ENCODE measurements around the gene YEATS4. TPM values are rescaled to one million over a fixed set of nuclear protein-coding genes. Genes with fewer than 3 reads are reported as not detected.

Gene YEATS4
- total RNA-seq, 1 donor from 2014 or later, result 10.4 TPM

DNA sequence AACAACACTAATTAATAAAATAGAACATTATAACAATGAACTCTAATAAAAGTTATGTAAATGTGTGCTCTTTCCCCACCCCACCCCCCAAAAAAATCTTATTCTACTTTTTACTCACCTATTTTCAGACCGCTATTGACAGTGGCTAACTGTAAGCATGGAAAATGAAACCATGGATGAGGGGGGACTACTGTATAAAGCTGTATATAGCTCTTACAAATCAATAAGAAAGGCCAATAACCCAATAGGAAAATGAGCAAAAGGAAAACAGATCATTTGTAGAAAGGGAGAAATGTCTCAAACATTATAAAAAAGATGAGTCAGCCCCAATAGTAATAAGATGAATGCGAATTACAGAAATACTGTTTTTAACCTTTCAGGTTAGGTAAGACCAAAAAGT, 27.4 kb downstream of the YEATS4 start:
- H3K27ac ChIP-seq (ENCODE audit: low read depth, low read length), result no peak overlapping the region
- H3K36me3 ChIP-seq (ENCODE audit: control insufficient read depth in 3 of 3, insufficient read depth in 3 of 3, low read length in 3 of 3), result peaks cover 0 to 4% (median 0%) of the 10 kb centered on the region in 3 donors
- H3K9me3 ChIP-seq (ENCODE audit: control insufficient read depth in 3 of 3, low read length in 3 of 3), result no peaks in the 10 kb centered on the region
- no peak overlapping the region for H3K4me3 ChIP-seq (ENCODE audit: low read length in 3 of 3)
- no peaks in the 10 kb centered on the region for H3K4me1 ChIP-seq (ENCODE audit: control insufficient read depth in 3 of 3, insufficient read depth in 3 of 3, low read length in 3 of 3)
- no peaks in the 10 kb centered on the region for H3K27me3 ChIP-seq (ENCODE audit: control insufficient read depth in 3 of 3, insufficient read depth in 3 of 3, low read length in 3 of 3)
- no peak overlapping the region for H3K9ac ChIP-seq (ENCODE audit: low read depth in 1 of 3, low read length in 3 of 3)

DNA sequence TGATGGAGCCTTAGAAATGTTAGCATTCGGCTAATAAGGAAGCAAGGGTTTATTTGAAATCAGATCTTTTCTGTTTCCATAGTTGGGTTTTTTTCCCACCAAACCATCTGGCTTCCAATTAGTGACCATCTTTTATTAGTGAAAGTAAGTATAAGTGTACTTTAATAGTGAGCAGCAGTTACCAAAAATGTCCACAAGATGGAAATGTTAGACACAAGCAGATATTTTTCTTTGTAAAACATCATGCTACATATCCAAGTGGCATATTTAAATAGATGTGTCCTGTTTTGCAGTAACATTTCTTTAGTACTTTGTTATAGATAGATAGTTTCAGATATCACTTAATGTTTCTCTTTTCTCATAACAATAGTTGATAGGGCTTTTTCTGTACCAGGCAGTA, 28.8 kb downstream of the YEATS4 start:
- H3K9ac ChIP-seq (ENCODE audit: low read depth in 1 of 3, low read length in 3 of 3), result no peak overlapping the region
- no peaks in the 10 kb centered on the region for H3K27me3 ChIP-seq (ENCODE audit: control insufficient read depth in 3 of 3, insufficient read depth in 3 of 3, low read length in 3 of 3)
- no peak overlapping the region for H3K4me3 ChIP-seq (ENCODE audit: low read length in 3 of 3)
- H3K36me3 ChIP-seq (ENCODE audit: control insufficient read depth in 3 of 3, insufficient read depth in 3 of 3, low read length in 3 of 3), result peaks cover 0 to 4% (median 0%) of the 10 kb centered on the region in 3 donors
- no peaks in the 10 kb centered on the region for H3K4me1 ChIP-seq (ENCODE audit: control insufficient read depth in 3 of 3, insufficient read depth in 3 of 3, low read length in 3 of 3)
- H3K27ac ChIP-seq (ENCODE audit: low read depth, low read length), result no peak overlapping the region
- no peaks in the 10 kb centered on the region for H3K9me3 ChIP-seq (ENCODE audit: control insufficient read depth in 3 of 3, low read length in 3 of 3)

DNA sequence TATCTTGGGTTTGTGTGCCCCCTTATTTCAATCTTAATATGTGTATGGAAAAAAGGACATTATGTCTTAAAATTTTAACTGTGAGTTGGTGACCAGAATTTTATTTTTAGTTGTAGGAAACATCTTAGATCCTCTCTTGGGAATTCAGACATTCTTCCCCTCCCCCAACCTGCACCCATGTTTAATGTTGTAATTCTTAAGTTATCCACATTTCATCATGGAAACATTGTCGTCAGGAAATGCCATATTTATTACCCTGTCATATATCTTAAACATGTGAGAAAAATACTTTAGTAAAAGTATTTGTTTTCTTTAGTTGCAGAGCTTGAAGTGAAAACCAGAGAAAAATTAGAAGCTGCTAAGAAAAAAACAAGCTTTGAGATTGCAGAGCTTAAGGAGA, 30.3 kb downstream of the YEATS4 start:
- peaks cover 0 to 4% (median 0%) of the 10 kb centered on the region in 3 donors for H3K36me3 ChIP-seq (ENCODE audit: control insufficient read depth in 3 of 3, insufficient read depth in 3 of 3, low read length in 3 of 3)
- H3K4me1 ChIP-seq (ENCODE audit: control insufficient read depth in 3 of 3, insufficient read depth in 3 of 3, low read length in 3 of 3), result no peaks in the 10 kb centered on the region
- no peaks in the 10 kb centered on the region for H3K9me3 ChIP-seq (ENCODE audit: control insufficient read depth in 3 of 3, low read length in 3 of 3)
- no peak overlapping the region for H3K27ac ChIP-seq (ENCODE audit: low read depth, low read length)
- H3K27me3 ChIP-seq (ENCODE audit: control insufficient read depth in 3 of 3, insufficient read depth in 3 of 3, low read length in 3 of 3), result no peaks in the 10 kb centered on the region
- H3K9ac ChIP-seq (ENCODE audit: low read depth in 1 of 3, low read length in 3 of 3), result no peak overlapping the region
- H3K4me3 ChIP-seq (ENCODE audit: low read length in 3 of 3), result no peak overlapping the region

DNA sequence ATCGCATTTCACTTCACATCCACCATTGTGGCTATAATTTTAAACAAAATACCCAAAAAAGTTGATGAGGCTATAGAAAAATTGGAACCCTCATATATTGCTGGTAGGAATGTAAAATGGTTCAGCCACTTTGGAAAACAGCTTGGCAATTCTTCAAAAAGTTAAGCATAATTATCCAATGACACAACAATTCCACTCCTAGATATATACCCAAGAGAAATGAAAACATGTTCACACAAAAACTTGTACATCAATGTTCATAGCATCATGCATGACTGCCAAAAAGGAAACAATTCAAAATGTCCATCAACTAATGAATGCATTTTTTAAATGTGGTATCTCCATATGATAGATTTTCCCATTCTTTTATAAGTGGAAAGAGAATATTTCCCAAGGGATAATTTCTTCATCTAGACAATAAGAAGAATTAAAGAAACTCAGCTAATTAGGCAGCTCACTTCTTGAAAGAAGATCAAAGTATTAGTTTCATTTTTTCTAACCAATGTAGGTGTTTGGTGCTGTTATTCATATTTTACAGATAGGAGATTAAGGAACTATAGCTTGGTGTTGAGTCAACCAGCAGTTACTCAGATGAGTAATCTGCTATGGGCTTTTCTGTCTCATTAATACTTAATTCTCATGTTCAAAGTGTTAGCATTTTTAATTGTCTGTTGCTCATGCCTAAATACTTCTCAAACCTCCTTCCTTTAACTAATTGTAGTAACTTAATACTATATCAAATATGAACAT, 32.8 kb downstream of the YEATS4 start:
- H3K4me1 ChIP-seq (ENCODE audit: control insufficient read depth in 3 of 3, insufficient read depth in 3 of 3, low read length in 3 of 3), result no peaks in the 10 kb centered on the region
- no peak overlapping the region for H3K4me3 ChIP-seq (ENCODE audit: low read length in 3 of 3)
- H3K9ac ChIP-seq (ENCODE audit: low read depth in 1 of 3, low read length in 3 of 3), result no peak overlapping the region
- no peaks in the 10 kb centered on the region for H3K9me3 ChIP-seq (ENCODE audit: control insufficient read depth in 3 of 3, low read length in 3 of 3)
- H3K27ac ChIP-seq (ENCODE audit: low read depth, low read length), result no peak overlapping the region
- peaks cover 0 to 4% (median 0%) of the 10 kb centered on the region in 3 donors for H3K36me3 ChIP-seq (ENCODE audit: control insufficient read depth in 3 of 3, insufficient read depth in 3 of 3, low read length in 3 of 3)
- no peaks in the 10 kb centered on the region for H3K27me3 ChIP-seq (ENCODE audit: control insufficient read depth in 3 of 3, insufficient read depth in 3 of 3, low read length in 3 of 3)

DNA sequence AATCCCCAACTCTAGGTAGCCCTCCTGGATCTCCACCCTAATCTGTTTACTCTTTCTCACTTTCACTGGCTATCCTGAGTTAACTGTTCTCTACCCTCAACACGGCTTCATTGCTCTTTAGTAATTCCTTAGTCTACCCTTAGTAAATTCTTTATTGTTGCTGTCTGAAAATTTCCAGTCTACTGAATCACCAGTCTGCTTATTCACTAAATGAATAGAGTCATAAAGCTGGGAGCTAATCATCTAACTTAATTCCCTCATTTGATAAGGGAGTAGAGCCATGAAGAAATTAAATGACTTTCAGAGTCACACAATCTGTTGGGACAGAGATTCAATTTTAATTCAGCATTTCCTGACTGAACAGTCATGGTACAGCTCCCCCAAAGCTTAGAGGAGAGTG, 36.5 kb downstream of the YEATS4 start:
- Histone ChIP-seq H3K27me3 (ENCODE audit: control insufficient read depth in 3 of 3, insufficient read depth in 3 of 3, low read length in 3 of 3) (no peaks in the 10 kb centered on the region), H3K27ac (ENCODE audit: low read depth, low read length) (no peak overlapping the region), H3K4me1 (ENCODE audit: control insufficient read depth in 3 of 3, insufficient read depth in 3 of 3, low read length in 3 of 3) (no peaks in the 10 kb centered on the region), H3K36me3 (ENCODE audit: control insufficient read depth in 3 of 3, insufficient read depth in 3 of 3, low read length in 3 of 3) (no peaks in the 10 kb centered on the region), H3K4me3 (ENCODE audit: low read length in 3 of 3) (no peak overlapping the region), H3K9me3 (ENCODE audit: control insufficient read depth in 3 of 3, low read length in 3 of 3) (no peaks in the 10 kb centered on the region), H3K9ac (ENCODE audit: low read depth in 1 of 3, low read length in 3 of 3) (no peak overlapping the region)

DNA sequence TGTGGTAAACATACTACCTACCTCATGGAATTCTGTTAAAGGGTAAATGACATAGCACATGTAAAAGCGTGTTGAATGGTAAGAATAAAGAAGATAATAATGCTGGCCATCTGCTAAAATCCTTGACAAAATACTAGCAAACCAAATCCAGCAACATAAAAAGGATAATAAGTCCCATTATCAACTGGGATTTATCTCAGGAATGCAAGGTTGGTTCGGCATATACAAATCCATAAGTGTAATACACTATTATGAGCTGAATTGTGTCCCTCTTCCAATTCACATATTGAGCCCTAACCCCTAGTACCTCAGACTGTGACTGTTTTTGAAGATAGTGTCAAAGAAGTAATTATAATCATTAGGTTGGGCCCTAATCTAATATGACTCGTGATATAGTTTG, 37.4 kb downstream of the YEATS4 start:
- no peaks in the 10 kb centered on the region for H3K4me1 ChIP-seq (ENCODE audit: control insufficient read depth in 3 of 3, insufficient read depth in 3 of 3, low read length in 3 of 3)
- no peaks in the 10 kb centered on the region for H3K36me3 ChIP-seq (ENCODE audit: control insufficient read depth in 3 of 3, insufficient read depth in 3 of 3, low read length in 3 of 3)
- no peak overlapping the region for H3K4me3 ChIP-seq (ENCODE audit: low read length in 3 of 3)
- H3K27me3 ChIP-seq (ENCODE audit: control insufficient read depth in 3 of 3, insufficient read depth in 3 of 3, low read length in 3 of 3), result no peaks in the 10 kb centered on the region
- H3K27ac ChIP-seq (ENCODE audit: low read depth, low read length), result no peak overlapping the region
- no peaks in the 10 kb centered on the region for H3K9me3 ChIP-seq (ENCODE audit: control insufficient read depth in 3 of 3, low read length in 3 of 3)
- no peak overlapping the region for H3K9ac ChIP-seq (ENCODE audit: low read depth in 1 of 3, low read length in 3 of 3)

DNA sequence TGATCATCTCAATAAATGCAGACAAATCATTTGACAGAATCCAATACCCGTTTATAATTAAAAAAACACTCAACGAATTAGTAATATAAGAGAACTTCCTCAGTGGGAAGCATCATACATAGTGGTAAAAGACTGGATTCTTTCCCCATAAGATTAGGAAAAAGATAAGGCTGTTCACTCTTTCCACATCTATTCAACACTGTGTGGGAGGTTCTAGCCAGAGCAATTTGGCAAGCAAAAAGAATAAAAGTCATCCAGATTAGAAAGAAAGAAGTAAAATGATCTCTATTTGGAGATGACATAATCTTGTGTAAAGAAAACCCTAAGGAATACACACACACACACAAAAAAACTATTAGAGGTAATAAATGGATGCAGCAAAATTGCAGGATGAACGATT, 38.4 kb downstream of the YEATS4 start:
- Histone ChIP-seq H3K4me3 (ENCODE audit: low read length in 3 of 3) (no peak overlapping the region), H3K27ac (ENCODE audit: low read depth, low read length) (no peak overlapping the region), H3K9ac (ENCODE audit: low read depth in 1 of 3, low read length in 3 of 3) (no peak overlapping the region), H3K9me3 (ENCODE audit: control insufficient read depth in 3 of 3, low read length in 3 of 3) (no peaks in the 10 kb centered on the region), H3K27me3 (ENCODE audit: control insufficient read depth in 3 of 3, insufficient read depth in 3 of 3, low read length in 3 of 3) (no peaks in the 10 kb centered on the region), H3K36me3 (ENCODE audit: control insufficient read depth in 3 of 3, insufficient read depth in 3 of 3, low read length in 3 of 3) (no peaks in the 10 kb centered on the region), H3K4me1 (ENCODE audit: control insufficient read depth in 3 of 3, insufficient read depth in 3 of 3, low read length in 3 of 3) (no peaks in the 10 kb centered on the region)

DNA sequence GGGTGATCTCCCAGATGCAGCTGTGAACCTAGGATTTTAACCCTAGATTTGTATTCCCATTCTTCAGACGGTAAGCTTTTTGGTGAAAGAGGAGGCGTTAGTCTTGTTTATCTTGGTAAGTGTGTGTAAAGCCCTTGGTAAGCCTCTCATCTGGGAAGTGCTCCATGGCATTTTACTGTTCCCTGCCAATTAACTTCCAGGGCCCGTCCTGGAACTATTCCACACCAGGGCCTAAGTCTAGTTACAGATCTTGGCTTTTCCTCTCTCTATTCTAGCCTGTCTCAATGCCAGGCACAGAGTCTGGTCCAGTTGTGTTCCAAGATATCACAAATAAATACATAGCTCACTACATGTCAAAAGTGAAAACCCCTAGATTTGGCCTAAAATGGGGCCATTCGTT, 42.4 kb downstream of the YEATS4 start:
- Histone ChIP-seq H3K27me3 (ENCODE audit: control insufficient read depth in 3 of 3, insufficient read depth in 3 of 3, low read length in 3 of 3) (no peaks in the 10 kb centered on the region), H3K9me3 (ENCODE audit: control insufficient read depth in 3 of 3, low read length in 3 of 3) (no peaks in the 10 kb centered on the region), H3K36me3 (ENCODE audit: control insufficient read depth in 3 of 3, insufficient read depth in 3 of 3, low read length in 3 of 3) (no peaks in the 10 kb centered on the region), H3K4me3 (ENCODE audit: low read length in 3 of 3) (no peak overlapping the region), H3K9ac (ENCODE audit: low read depth in 1 of 3, low read length in 3 of 3) (no peak overlapping the region), H3K4me1 (ENCODE audit: control insufficient read depth in 3 of 3, insufficient read depth in 3 of 3, low read length in 3 of 3) (no peaks in the 10 kb centered on the region), H3K27ac (ENCODE audit: low read depth, low read length) (no peak overlapping the region)

DNA sequence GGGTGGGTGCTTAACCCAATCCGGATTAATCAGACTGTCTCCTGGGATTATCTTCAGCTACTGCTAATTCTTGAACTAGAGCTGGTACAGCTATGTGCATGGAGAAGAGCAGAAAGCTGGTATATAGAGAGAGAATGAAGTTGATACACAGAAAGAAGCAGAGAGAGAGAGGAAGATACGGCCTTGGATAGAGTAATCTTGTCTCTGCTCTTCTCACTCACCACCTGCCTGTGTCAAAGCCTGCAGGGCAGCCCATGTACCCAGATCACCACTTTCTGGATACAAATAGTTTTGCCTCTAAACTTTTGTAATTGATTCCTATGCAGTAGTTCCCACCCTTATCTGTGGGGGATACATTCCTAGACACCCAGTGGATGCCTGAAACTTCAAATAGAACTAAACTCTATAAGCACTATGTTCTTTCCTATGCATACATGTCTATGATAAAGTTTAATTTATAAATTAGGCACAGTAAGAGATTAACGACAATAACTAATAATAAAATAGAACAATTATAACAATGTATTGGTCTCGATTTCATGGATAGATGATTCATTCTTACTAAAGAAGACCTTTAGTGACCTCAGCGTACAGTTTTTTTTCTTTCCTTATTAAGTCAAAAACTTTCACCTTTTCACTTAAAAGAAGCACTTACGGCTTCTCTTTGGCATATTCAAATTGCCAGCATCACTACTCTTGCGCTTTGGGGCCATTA, 45.5 kb downstream of the YEATS4 start:
- Histone ChIP-seq H3K4me1 (ENCODE audit: control insufficient read depth in 3 of 3, insufficient read depth in 3 of 3, low read length in 3 of 3) (no peaks in the 10 kb centered on the region), H3K27me3 (ENCODE audit: control insufficient read depth in 3 of 3, insufficient read depth in 3 of 3, low read length in 3 of 3) (no peaks in the 10 kb centered on the region), H3K9ac (ENCODE audit: low read depth in 1 of 3, low read length in 3 of 3) (no peak overlapping the region), H3K27ac (ENCODE audit: low read depth, low read length) (no peak overlapping the region), H3K4me3 (ENCODE audit: low read length in 3 of 3) (no peak overlapping the region), H3K9me3 (ENCODE audit: control insufficient read depth in 3 of 3, low read length in 3 of 3) (no peaks in the 10 kb centered on the region), H3K36me3 (ENCODE audit: control insufficient read depth in 3 of 3, insufficient read depth in 3 of 3, low read length in 3 of 3) (no peaks in the 10 kb centered on the region)

DNA sequence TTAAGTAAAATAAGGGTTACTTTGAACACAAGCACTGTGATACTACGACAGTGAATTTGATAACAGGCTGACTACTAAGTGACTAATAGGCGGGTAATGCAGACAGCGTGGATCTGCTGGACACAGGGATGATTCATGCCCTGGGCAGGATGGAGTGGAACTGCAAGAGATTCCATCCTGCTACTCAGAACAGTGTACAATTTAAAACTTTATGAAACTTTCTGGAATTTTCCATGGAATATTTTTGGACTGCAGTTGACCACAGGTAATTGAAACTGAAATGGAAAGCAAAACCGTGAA, 46.0 kb downstream of the YEATS4 start:
- no peaks in the 10 kb centered on the region for H3K36me3 ChIP-seq (ENCODE audit: control insufficient read depth in 3 of 3, insufficient read depth in 3 of 3, low read length in 3 of 3)
- H3K27me3 ChIP-seq (ENCODE audit: control insufficient read depth in 3 of 3, insufficient read depth in 3 of 3, low read length in 3 of 3), result no peaks in the 10 kb centered on the region
- H3K27ac ChIP-seq (ENCODE audit: low read depth, low read length), result no peak overlapping the region
- H3K4me1 ChIP-seq (ENCODE audit: control insufficient read depth in 3 of 3, insufficient read depth in 3 of 3, low read length in 3 of 3), result no peaks in the 10 kb centered on the region
- no peak overlapping the region for H3K9ac ChIP-seq (ENCODE audit: low read depth in 1 of 3, low read length in 3 of 3)
- H3K4me3 ChIP-seq (ENCODE audit: low read length in 3 of 3), result no peak overlapping the region
- H3K9me3 ChIP-seq (ENCODE audit: control insufficient read depth in 3 of 3, low read length in 3 of 3), result no peaks in the 10 kb centered on the region
